GM18526 (cell line): ENCODE data around the gene POU2F3.

ENCODE experiments used
- POLR2A ChIP-seq: IDR thresholded peaks from 3 replicates; pipeline ENCODE4 v1.6.1; 2011; ENCODE audit not compliant: insufficient read length; ENCODE audit errors: extremely low read depth

Gene POU2F3

DNA sequence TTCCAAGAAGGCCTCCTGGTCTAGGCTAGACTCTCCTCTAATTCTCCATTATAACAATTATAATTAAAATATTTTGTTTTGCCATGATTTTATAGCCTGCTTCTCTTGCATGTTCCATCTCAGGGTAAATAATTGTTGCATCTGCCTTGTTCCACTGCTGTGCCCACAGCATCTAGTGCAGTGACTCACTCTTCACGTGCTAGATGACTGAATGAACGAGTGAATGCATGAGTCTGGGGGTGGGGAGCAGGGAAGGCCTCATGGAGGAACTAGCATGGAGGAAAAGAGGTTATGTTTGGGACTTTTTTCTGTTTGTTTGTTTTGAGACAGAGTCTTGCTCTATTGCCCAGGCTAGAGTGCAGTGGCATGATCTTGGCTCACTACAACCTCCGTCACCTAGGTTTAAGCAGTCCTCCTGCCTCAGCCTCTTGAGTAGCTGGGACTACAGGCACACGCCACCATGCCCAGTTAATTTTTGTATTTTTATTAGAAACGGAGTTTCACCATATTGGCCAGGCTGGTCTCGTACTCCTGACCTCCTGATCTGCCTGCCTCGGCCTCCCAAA is 34.3 kb upstream of the POU2F3 start:
- TF ChIP-seq POLR2A: no peak

DNA sequence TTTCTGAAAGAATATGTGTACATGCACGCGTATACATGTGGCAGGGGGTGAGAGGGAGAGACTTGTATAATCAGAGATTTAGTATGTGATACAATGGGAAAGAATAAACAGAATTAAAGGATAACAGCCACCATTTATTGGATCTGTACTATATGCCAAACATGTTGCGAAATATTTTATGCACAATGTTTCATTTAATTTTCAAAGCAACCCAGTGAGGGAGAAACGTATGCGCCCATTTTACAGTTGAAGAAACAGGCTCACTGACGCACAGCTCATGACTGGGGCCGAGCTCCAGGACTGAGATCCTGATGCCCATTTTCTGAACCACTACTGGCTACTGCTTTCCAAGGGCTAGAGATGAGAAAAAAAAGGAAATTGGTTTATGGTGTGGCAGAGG is 32.4 kb upstream of the POU2F3 start:
- TF ChIP-seq POLR2A: no peak

DNA sequence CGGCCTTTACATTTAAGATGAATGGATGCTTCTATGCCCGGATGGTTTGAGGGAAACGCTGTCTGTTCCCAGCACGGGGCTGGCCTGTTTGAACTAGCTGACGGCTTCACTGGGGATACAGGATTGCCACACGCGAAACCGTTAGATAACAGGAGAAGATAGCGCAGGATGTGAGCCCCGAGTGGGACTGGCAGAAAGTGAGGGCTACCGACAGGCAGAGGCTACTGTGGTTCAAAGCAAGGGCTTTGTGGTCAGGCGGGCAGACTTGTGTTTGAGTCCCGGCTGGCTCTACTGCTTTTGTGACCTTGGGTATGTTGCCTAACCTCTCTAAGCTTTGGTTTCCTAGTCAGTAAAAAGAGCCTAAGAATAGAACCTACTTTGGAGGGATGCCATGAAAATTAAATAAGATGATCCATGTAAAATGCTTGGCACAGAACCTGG is 31.9 kb upstream of the POU2F3 start:
- TF ChIP-seq POLR2A: no peak

DNA sequence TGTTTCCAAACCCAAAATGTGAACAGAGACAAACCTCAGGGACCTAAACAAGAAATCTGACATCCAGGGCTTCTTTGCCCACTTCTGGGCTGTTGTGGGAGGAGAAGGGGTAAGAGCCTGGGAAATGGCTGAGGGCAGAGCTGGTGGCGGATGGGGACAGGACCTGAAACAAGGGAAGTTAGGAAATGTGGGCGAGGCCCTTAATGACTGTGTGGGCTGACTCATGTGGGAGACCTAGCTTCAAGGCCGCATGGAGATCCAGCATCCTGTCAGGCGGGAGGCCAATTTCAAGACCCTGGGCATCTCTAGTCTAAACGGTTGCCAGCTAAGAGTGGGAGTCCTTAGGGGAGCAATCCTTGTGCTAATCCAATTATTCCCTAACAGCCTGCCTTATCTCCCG is 31.2 kb upstream of the POU2F3 start:
- TF ChIP-seq POLR2A: no peak

DNA sequence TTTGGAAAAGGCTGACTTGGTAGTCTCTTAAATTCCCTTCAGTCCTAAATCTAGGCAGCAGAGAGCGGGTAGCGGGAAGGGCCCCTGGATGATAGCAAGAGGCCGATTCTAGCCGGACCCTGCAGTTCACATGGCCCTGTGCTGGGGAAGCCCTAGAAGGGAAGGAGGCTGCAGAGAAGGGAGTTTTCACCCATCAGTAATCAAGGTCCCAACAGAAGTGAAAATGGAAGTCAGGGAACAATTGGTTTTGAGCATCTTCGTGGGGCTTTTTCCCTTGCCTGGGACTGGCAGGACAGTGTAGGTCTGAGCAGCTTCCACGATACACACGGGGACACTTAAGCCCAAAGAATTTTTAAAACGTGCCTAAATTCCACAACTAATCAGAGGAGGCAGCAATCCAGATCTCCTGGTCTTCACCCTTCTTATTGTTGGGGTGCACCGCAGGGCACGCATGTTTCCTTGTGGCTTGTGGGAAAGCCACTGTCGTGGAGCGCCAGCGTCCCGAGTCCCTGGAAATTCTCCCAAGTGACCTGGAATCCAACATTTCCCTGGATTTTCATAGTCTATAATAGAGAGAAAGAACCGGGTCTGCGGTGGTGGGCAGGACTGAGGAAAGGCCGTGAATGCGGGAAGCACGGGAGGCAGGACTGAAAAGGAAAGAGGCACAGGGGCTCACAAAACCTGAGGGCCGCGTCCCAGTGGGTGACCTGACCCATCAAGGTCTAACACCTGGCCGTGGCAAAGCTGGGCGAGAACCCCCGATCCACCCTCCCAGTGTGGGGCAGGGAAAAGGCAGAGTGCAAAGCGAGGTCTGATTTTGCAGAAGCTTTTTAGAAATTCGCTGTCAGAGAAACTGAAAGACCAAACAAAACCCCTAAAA is 30.0 kb upstream of the POU2F3 start:
- no peak for TF ChIP-seq POLR2A

DNA sequence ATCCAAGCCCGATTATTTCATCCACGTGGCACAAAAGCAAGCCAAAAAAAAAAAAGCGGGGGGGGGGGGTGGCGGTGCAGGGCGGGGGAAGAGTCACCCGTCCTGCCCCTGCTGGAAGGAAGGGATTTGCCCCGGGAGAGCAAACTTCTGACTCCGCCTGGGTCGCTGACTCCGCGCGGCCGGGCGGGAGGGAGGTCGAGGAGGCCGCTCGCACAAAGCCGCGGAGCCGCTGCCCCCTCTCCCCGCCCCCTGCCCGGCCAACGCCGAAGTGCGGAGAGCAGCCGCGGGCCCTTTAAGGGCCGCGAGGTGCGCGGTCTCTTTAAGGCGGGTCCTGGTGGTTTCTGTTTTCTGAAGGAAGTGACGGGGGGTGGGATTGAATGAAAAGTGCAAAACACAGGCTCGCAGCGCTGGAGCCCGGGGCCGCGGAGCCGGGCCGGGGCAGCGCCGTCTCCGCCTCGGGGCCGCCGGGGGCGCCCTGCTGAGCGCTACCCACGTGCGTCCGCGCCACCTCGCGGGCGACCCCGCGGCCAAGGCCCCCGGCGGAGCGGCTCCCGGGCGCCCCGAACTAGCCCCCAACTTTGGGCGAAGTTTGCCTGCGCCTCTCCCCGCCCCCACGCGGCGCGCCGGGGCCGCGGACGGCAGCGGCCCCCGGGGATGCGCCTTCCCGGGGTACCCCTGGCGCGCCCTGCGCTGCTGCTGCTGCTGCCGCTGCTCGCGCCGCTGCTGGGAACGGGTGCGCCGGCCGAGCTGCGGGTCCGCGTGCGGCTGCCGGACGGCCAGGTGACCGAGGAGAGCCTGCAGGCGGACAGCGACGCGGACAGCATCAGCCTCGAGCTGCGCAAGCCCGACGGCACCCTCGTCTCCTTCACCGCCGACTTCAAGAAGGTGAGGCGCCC is 29.1 kb upstream of the POU2F3 start, which contains the start of gene OAF:
OAF (plus strand) TSS at position 407 of the 896 bp plus-strand sequence; CDS start at position 655, 248 bp downstream.
- no peak for TF ChIP-seq POLR2A

DNA sequence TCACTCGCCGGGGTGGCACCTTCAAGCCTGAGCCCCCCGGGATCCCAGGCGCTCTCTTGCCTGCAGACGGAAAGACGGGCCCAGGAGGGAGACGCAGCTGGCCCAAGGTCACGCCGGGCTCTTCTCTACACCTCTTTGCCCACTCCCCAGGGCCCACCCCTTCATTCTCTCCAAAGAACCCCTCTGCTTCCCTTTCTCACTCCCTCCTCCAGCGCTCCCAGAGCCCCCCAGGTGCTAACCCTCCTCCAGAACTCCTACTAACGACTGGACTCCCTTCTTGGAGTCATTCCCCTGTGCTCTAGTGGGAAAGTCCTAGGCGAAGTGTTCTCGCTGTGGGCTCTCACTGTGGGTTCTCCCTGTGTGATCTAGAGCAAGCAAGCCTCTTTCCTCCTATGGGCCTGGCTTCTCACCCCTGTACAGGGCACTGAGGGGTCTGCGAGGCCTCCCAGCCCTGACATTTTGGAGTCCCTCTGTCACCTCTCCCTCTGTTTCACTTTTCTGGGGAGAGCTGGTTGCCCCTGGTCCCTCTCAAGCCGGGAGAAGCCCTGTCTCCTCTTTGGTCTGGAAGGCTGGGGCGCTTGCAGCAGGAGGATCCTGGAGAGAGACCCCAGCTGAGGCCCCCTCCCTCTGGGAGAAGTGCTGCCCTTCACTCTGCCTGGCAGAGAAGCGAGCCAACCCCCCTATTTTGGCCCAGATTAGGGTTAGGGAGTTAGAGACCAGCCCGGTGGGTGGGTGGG is 28.2 kb upstream of the POU2F3 start:
- no peak for TF ChIP-seq POLR2A

DNA sequence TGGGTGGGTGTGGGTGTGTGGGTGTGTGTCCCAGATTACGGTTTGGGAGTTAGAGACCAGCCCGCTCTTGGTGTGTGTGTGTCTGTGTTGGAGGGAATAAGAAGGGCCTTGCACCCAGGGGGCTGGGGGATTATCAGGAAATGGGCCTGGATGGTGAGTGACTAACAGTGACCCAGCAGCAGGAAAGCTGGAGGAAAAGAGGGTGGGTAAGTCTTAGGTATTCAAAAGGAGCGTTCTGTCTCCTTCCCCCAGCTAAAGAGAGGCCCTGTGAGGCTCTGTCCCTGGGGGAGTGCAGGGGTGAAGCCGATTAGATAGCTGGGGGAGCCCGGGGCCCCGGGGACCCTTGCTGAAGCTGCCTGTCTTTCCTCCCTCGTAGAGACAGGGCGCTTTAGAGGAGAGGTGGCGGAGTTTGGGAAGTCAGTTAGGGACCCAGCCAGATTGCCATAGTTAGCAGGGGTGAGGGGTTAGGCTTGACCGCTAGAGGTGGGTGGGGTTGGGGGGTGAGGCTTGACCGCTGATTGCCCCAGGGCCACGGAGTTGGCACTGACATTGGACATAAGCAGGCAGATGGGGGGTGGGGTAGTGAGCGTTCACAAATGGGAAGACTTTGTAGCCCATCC is 27.6 kb upstream of the POU2F3 start:
- no peak for TF ChIP-seq POLR2A

DNA sequence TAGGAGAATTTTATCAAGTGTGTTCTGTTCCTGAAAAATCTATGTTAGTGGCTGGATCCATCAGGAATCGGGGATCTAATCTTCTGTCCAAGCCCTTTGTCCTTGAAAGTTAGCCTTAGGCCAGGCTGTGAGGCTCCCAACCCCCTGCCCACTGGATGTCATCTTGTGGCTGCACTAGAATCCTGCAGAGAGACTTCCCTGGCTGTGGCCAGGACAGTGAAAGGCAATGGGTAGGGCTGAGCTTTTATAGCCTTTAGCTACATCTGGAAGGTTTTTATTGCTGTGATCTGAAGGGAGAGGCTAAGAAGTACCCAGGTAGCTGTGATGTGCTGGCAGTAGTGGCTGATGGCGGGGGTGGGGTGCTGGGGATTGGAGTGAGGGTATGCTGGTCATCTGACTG is 27.0 kb upstream of the POU2F3 start:
- TF ChIP-seq POLR2A: no peak

DNA sequence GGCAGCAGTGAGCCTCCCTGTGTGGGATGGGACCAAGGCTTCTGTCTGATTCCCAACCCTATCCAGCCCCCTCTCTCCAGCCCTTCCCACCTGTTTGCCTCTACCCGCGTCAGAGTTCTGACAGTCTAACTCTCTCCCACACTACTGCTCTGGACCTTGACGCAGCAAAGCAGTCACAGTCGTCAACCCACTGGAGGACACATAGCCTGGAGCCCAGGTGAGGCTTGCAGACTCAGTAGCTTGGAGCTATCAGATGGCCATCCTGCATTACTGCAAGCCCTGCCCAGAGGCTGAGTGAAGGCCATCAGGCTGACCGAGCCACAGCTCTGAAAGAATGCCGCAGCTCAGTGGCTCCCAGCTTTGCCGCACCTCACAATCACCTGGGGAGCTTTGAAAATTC is 25.4 kb upstream of the POU2F3 start:
- no peak for TF ChIP-seq POLR2A

DNA sequence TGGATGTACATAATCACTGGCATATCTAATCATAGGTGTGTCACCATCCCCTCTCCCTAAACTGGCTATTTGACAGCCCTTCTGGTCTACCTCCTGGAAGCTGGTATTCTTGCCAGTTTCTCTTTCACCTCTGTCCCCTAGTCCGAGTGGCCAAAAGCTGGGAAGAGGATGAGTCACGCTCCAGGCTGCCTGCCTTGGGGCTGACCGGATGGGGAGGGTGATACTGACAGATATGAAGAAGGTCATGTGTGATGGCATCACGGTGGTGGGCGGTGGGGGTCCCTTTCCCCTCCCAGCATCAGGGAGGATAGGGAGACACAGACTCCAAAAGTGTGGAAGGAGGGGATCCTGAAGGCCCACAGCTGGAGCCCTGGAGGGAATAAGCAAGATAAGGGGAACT is 24.3 kb upstream of the POU2F3 start:
- TF ChIP-seq POLR2A: no peak

DNA sequence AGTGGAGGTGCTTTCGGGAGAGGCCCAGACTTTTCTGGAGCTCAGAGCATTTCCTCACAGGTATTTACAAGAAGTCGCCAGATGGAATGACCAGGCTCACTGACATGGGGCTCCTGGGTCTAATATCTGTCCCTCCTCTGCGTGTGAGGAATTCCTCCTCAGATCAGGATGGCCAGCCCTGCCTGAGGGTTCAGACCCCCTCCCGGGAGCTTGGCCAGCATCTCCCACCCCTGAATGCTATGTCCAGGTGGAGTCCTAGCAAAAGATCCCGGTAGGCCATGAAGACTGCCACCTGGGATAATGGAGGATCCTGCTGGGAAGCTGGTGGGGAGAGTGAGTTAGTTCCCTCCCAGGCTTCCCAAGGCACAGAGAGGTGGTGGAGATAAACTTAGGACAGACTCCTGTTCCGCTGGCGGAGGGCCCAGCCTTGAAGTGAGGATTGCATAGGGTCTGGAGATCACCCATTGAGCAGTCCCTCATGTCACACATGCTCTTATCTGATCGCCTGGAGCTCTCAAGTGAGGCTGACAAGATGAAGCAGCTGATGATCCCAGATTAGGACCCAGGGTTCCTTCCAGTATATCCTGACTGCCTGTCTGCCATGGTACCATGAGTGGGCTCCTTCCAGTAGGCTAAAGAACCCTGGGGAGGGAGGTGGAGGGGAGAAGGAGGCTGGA is 23.4 kb upstream of the POU2F3 start:
- no peak for TF ChIP-seq POLR2A

DNA sequence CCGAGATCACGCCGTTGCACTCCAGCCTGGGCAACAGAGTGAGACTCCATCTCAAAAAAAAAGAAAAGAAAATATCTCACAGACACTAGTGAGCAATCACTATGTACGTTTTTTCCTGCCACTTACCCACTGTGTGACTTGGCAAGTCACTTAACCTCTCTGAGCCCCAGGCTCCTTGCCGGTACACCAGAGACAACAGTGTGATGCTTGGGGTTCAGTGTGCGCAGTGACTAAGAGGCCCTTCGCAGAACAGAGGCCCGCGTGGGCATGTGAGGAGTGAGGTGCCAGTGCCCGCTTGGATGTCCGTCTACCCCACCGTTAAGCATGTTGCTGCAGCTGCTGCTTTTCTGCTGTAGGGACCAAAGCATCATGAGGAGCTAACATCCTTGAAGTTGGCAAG is 22.4 kb upstream of the POU2F3 start:
- TF ChIP-seq POLR2A: no peak
